Neuron (in vitro differentiated cells): ENCODE results near the gene ACO2.
"Not testable (repeated sequence)": the region's sequence is repeated elsewhere in the genome, so short reads cannot be mapped to it uniquely, and the experiment has no call there.

Source experiments
- H2AFZ ChIP-seq: one replicate; pipeline ENCODE4 v1.6.1; 2013; ENCODE audit warnings: low read depth, mild to moderate bottlenecking, inconsistent platforms, low read length, moderate library complexity
- H3K27me3 ChIP-seq: one replicate; pipeline ENCODE4 v1.6.1; 2013; ENCODE audit warnings: low read length; ENCODE audit not compliant: insufficient read depth
- H3K36me3 ChIP-seq: one replicate; pipeline ENCODE4 v1.6.1; 2013; ENCODE audit warnings: low read length; ENCODE audit not compliant: insufficient read depth
- H3K4me1 ChIP-seq: one replicate; pipeline ENCODE4 v1.6.1; 2013; ENCODE audit warnings: low read length; ENCODE audit not compliant: insufficient read depth
- H3K4me3 ChIP-seq: 2 replicates; pipeline ENCODE4 v1.5.1; 2013; ENCODE audit warnings: mild to moderate bottlenecking, low read length, moderate library complexity
- H3K9me3 ChIP-seq: one replicate; pipeline ENCODE4 v1.6.1; 2013; ENCODE audit warnings: low read length

The ACO2 gene

DNA sequence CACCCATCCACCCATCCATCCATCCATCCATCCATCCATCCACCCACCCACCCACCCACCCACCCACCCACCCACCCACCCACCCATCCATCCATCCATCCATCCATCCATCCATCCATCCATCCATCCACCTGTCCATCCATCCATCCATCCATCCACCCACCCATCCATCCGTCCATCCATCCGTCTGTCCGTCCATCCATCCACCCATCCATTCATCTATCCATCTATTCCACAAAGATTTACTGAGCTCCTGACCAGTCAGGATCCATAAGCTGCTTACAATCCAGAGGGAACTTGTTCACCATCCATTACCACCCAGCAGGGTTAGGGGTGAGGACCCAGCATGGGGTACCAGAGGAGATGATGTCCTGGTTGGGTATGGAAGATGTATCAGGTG, 103.4 kb downstream of the ACO2 start:
- not testable (repeated sequence) for H3K36me3 ChIP-seq, H3K4me3 ChIP-seq, H2AFZ ChIP-seq, H3K27me3 ChIP-seq, H3K9me3 ChIP-seq
- peaks cover 15% of the 10 kb centered on the region for H3K4me1 ChIP-seq

DNA sequence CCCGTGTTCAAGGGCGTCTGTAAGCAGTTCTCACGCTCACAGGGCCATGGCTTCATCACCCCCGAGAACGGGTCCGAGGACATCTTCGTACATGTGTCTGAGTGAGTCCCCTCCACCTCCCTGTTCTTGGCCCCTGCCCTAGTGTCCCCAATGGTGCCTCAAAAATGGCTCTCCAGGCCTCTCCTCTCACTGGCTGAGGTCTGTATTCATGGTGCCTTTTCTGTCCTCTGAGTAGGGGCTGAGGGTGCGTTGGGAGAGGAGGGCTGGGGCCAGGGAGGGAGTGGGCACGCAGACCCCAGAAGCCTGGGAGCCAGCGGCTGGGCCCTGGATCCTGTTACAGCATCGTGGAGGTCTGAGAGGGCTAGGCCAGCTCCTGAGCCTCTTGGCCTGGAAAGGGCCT, 104.8 kb downstream of the ACO2 start:
- Histone ChIP-seq H3K36me3 (peaks cover 14% of the 10 kb centered on the region), H3K4me3 (no peak overlapping the region), H3K4me1 (peaks cover 10% of the 10 kb centered on the region), H3K9me3 (no peaks in the 10 kb centered on the region), H3K27me3 (no peaks in the 10 kb centered on the region), H2AFZ (no peak overlapping the region)

- Histone ChIP-seq H3K27me3 (no peaks in the 10 kb centered on the region), H3K4me3 (no peak overlapping the region), H3K9me3 (no peaks in the 10 kb centered on the region), H2AFZ (no peak overlapping the region), H3K4me1 (no peaks in the 10 kb centered on the region), H3K36me3 (peaks cover 23% of the 10 kb centered on the region)
Observed at GRCh38 chr22:41574847-41575381, 106.0 kb downstream of the ACO2 start.

DNA sequence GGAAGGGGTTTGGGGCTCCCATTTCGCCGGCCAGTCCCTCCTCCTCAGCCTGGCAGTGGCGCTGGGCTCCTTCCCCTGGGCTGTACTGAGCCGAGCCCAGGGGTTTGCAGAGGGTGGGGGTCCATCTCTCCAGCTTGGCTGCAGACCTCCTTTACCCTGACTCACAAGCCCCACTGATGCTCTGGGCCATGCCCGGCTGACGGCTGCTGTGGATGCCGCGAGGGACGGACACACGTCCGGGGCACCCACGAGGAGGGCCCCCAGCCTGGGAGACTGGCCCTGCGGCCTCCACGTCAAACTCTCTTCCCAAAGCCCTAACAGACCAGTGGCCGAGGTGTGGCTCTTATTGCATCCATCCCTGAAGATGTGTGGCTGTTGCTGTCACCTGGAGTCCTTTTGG, 106.6 kb downstream of the ACO2 start:
- H3K27me3 ChIP-seq = no peaks in the 10 kb centered on the region
- no peaks in the 10 kb centered on the region for H3K4me1 ChIP-seq
- no peaks in the 10 kb centered on the region for H3K9me3 ChIP-seq
- H3K4me3 ChIP-seq = no peak overlapping the region
- no peak overlapping the region for H2AFZ ChIP-seq
- H3K36me3 ChIP-seq = peaks cover 25% of the 10 kb centered on the region

GRCh38 chr22:41576877-41577276, 108.0 kb downstream of the ACO2 start:
- peaks cover 25% of the 10 kb centered on the region for H3K36me3 ChIP-seq
- H2AFZ ChIP-seq = no peak overlapping the region
- H3K9me3 ChIP-seq = no peaks in the 10 kb centered on the region
- H3K4me1 ChIP-seq = no peaks in the 10 kb centered on the region
- H3K4me3 ChIP-seq = no peak overlapping the region
- no peaks in the 10 kb centered on the region for H3K27me3 ChIP-seq

GRCh38 chr22:41578114-41578513, 109.2 kb downstream of the ACO2 start:
- Histone ChIP-seq H3K4me1 (no peaks in the 10 kb centered on the region), H3K4me3 (no peak overlapping the region), H3K9me3 (no peaks in the 10 kb centered on the region), H3K36me3 (peaks cover 27% of the 10 kb centered on the region), H2AFZ (no peak overlapping the region), H3K27me3 (no peaks in the 10 kb centered on the region)
